DND-41 (cell line): Measurements from ENCODE around the gene FLT4.

Experiments used
- CTCF ChIP-seq: IDR thresholded peaks from 2 replicates; pipeline ENCODE4 v1.5.1; 2012; ENCODE audit warnings: borderline replicate concordance, low read length, moderate library complexity, mild to moderate bottlenecking; ENCODE audit not compliant: poor library complexity, severe bottlenecking; ENCODE audit errors: extremely low read depth
- EZH2 ChIP-seq: IDR thresholded peaks from 3 replicates; pipeline ENCODE4 v1.6.1; 2012; ENCODE audit warnings: borderline replicate concordance, low read depth, mild to moderate bottlenecking, moderate library complexity, low read length, inconsistent platforms; ENCODE audit not compliant: severe bottlenecking

DNA sequence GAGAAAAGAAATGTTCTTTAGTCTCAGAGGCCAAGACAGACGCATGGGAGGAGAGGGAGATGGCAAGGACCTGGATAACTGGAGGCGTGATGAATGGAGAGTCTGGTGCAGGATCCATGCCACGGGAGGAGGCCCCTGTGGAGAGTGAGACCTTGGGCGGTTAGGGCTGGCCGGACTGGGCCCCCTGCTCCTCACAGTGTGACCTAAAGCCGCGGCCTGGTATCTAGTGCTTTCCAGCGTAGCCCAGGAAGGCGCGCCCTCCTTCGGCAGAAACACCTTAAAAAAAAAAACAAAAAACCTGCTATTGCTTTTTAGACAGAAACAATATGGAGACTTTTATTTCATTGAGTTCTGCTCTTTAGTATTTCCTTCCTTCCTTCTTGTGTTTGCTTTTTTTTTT lies 91.2 kb downstream of the FLT4 start:
- no peak for TF ChIP-seq CTCF
- TF ChIP-seq EZH2 = no peak
